Panc1 (cell line): ENCODE results near the gene TAOK3. TPM values are rescaled to one million over a fixed set of nuclear protein-coding genes. Genes with fewer than 3 reads are reported as not detected.

Experiments used
- ATAC-seq: fragments of 200-7000 bp; cut with Tn5 transposase; 2 replicates; pipeline ENCODE4 v1.9.1; 2020; ENCODE audit warnings: mild to moderate bottlenecking, moderate library complexity
- BruUV-seq: library from RNA; stranded (reverse); fragments of 400-500 nt; replicated peaks from 2 replicates; lab custom pipeline; 2021; lab: Mats Ljungman, UMichigan
- CTCF ChIA-PET: fragments of 300-600 bp; sonication (Branson Sonifier 250); formaldehyde crosslinking; loops from one replicate; lab custom pipeline; 2022; ENCODE audit warnings: antibody characterized with exemption; lab: Charles Lee
- POLR2A ChIA-PET: fragments of 300-600 bp; sonication (Branson Sonifier 250); formaldehyde crosslinking; loops from one replicate; lab custom pipeline; 2022; ENCODE audit warnings: antibody characterized with exemption; lab: Charles Lee
- DNase-seq: peaks from one replicate; pipeline ENCODE4 v3.0.0-alpha.2; 2010; ENCODE audit warnings: low read depth, low spot score
- H3K27ac ChIP-seq: 2 replicates; pipeline ENCODE4 v1.5.1; 2011; ENCODE audit warnings: mild to moderate bottlenecking, low read length, inconsistent platforms
- H3K27me3 ChIP-seq: fragments of 200-500 bp; sonication (Bioruptor generic); 2 replicates; pipeline ENCODE4 v1.6.0; 2014; ENCODE audit warnings: low read length, inconsistent platforms; ENCODE audit not compliant: control insufficient read depth, insufficient read depth
- H3K36me3 ChIP-seq: fragments of 200-500 bp; sonication (Bioruptor generic); 2 replicates; pipeline ENCODE4 v1.5.1; 2014; ENCODE audit warnings: inconsistent platforms, mild to moderate bottlenecking, low read length, moderate library complexity; ENCODE audit not compliant: control insufficient read depth, insufficient read depth
- H3K4me1 ChIP-seq: 2 replicates; pipeline ENCODE4 v1.5.1; 2011; ENCODE audit warnings: inconsistent platforms, mild to moderate bottlenecking, low read length, moderate library complexity; ENCODE audit not compliant: control insufficient read depth, insufficient read depth
- H3K4me3 ChIP-seq, 2 experiments: 2 replicates each; pipeline ENCODE4 v1.5.1; 2011 to 2012; ENCODE audit warnings: low read depth in 2 of 2, low read length in 2 of 2, mild to moderate bottlenecking in 2 of 2, inconsistent platforms in 1 of 2, moderate library complexity in 1 of 2
- H3K9me3 ChIP-seq: fragments of 200-500 bp; sonication (Bioruptor generic); 2 replicates; pipeline ENCODE4 v1.5.1; 2014; ENCODE audit warnings: low read depth, mild to moderate bottlenecking, inconsistent platforms, low read length, moderate library complexity; ENCODE audit not compliant: control insufficient read depth, insufficient read depth
- POLR2AphosphoS5 ChIP-seq: IDR thresholded peaks from 2 replicates; pipeline ENCODE4 v1.6.1; 2012; ENCODE audit warnings: mild to moderate bottlenecking, low read depth, low read length, moderate library complexity
- SIN3A ChIP-seq: IDR thresholded peaks from 2 replicates; pipeline ENCODE4 v1.6.1; 2012; ENCODE audit warnings: low read depth, mild to moderate bottlenecking, low read length, moderate library complexity, borderline replicate concordance; ENCODE audit not compliant: insufficient read depth
- TCF7L2 ChIP-seq: IDR thresholded peaks from 2 replicates; pipeline ENCODE4 v1.6.1; 2011; ENCODE audit warnings: mild to moderate bottlenecking, low read depth, low read length, inconsistent platforms
- in situ Hi-C: cut with HindIII; loops from 2 replicates; pipeline ENCODE4 v1.10.0; 2016; ENCODE audit warnings: low sequenced_read_pairs, low pct_unique_long_range_greater_than_20kb
- intact Hi-C: fragments of 100-400 bp; cut with micrococcal nuclease; formaldehyde crosslinking; loops from one replicate; pipeline ENCODE4 v1.10.0; 2022; ENCODE audit not compliant: unreplicated experiment
- total RNA-seq: library from RNA; stranded (reverse); gene quantifications from one replicate; pipeline ENCODE4 v1.2.1, GENCODE V29; 2021; ENCODE audit not compliant: unreplicated experiment
- TF ChIP-seq, protein P1 (sequence below): fragments of 450-650 bp; IDR thresholded peaks from 2 replicates; pipeline ENCODE4 v1.5.1; 2017; ENCODE audit warnings: mild to moderate bottlenecking
- TF ChIP-seq, protein P2 (sequence below), 2 experiments: IDR thresholded peaks; 2 replicates each; pipeline ENCODE4 v1.6.1; 2011 to 2012; ENCODE audit warnings: low read depth in 2 of 2, control low read depth in 1 of 2, low read length in 1 of 2, mild to moderate bottlenecking in 1 of 2, moderate library complexity in 1 of 2; ENCODE audit not compliant: insufficient read depth in 1 of 2

TAOK3 gene
- total RNA-seq, 1 experiment from 2014 or later: 30.5 TPM

DNA sequence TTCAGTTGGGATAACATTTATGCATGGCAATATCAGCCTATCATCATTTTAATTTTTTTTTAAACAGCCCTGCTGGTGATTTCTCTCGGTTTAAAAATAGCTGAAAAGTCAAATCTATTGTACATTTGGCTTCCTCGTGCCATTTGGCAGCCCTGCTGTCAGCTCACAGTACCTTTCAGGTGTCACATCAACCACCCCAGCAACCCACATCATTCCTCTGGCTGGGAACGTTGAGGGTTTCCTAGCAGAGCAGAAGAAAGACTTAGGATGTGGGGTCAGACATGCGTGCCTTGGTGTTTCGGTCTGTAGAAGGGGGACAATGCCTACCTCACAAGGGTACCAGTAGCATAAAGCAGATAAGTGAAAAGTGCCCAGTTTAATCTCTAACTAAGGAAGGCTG is 221.0 kb downstream of the TAOK3 start:
- BruUV-seq: no TSS peak
- no peaks in the 10 kb centered on the region for H3K4me1 ChIP-seq
- intact Hi-C loops (no loop called here), in situ Hi-C loops (no loop called here)
- H3K36me3 ChIP-seq: peaks cover 5% of the 10 kb centered on the region; the same call in 1 of the 2 replicates
- no peak for DNase-seq
- ChIA-PET CTCF (interaction anchor here (0.6 kb wide), 1 partner anchor 40 kb away, joined by 3 read pairs; no protein-coding TSS in a partner anchor), POLR2A (no interaction called here)
- H3K4me3 ChIP-seq: no peak overlapping the region
- H3K27ac ChIP-seq: no peak overlapping the region
- TF ChIP-seq POLR2AphosphoS5 (no peak), TCF7L2 (no peak), SIN3A (no peak)
- TF ChIP-seq, protein P1, sequence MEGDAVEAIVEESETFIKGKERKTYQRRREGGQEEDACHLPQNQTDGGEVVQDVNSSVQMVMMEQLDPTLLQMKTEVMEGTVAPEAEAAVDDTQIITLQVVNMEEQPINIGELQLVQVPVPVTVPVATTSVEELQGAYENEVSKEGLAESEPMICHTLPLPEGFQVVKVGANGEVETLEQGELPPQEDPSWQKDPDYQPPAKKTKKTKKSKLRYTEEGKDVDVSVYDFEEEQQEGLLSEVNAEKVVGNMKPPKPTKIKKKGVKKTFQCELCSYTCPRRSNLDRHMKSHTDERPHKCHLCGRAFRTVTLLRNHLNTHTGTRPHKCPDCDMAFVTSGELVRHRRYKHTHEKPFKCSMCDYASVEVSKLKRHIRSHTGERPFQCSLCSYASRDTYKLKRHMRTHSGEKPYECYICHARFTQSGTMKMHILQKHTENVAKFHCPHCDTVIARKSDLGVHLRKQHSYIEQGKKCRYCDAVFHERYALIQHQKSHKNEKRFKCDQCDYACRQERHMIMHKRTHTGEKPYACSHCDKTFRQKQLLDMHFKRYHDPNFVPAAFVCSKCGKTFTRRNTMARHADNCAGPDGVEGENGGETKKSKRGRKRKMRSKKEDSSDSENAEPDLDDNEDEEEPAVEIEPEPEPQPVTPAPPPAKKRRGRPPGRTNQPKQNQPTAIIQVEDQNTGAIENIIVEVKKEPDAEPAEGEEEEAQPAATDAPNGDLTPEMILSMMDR: no peak
- ATAC-seq: no peak
- no peaks in the 10 kb centered on the region for H3K27me3 ChIP-seq
- no peaks in the 10 kb centered on the region for H3K9me3 ChIP-seq

DNA sequence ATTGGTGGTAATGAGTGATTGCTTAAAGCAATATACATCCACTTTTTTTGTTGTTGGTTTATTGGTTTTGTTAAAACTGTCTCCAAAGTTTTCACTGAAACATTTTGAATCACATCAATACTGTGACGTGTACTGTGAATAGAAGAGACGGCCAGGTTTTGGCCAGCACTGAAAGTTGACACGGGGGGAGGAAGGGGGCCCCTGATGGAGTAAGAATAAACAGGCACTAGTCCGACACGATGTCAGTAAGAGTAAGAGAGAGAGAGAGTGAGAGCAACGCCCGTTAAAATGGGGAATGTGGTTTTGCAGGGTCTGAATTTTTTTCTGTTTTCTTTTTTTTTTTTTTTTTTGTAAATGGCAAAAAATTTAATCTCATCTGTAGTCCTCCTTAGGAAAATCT is 222.1 kb downstream of the TAOK3 start:
- no peak overlapping the region for H3K4me3 ChIP-seq
- no peak for DNase-seq
- no peaks in the 10 kb centered on the region for H3K4me1 ChIP-seq
- intact Hi-C loops (no loop called here), in situ Hi-C loops (no loop called here)
- TF ChIP-seq, protein P2, sequence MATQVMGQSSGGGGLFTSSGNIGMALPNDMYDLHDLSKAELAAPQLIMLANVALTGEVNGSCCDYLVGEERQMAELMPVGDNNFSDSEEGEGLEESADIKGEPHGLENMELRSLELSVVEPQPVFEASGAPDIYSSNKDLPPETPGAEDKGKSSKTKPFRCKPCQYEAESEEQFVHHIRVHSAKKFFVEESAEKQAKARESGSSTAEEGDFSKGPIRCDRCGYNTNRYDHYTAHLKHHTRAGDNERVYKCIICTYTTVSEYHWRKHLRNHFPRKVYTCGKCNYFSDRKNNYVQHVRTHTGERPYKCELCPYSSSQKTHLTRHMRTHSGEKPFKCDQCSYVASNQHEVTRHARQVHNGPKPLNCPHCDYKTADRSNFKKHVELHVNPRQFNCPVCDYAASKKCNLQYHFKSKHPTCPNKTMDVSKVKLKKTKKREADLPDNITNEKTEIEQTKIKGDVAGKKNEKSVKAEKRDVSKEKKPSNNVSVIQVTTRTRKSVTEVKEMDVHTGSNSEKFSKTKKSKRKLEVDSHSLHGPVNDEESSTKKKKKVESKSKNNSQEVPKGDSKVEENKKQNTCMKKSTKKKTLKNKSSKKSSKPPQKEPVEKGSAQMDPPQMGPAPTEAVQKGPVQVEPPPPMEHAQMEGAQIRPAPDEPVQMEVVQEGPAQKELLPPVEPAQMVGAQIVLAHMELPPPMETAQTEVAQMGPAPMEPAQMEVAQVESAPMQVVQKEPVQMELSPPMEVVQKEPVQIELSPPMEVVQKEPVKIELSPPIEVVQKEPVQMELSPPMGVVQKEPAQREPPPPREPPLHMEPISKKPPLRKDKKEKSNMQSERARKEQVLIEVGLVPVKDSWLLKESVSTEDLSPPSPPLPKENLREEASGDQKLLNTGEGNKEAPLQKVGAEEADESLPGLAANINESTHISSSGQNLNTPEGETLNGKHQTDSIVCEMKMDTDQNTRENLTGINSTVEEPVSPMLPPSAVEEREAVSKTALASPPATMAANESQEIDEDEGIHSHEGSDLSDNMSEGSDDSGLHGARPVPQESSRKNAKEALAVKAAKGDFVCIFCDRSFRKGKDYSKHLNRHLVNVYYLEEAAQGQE (IDR thresholded peaks at IDR 0.05; ENCODE audit: insufficient read depth in 1 of 2, low read depth in 2 of 2, low read length in 1 of 2): no peak
- no peak for TF ChIP-seq TCF7L2
- no peak for TF ChIP-seq SIN3A
- TF ChIP-seq, protein P1: no peak
- no peak for TF ChIP-seq POLR2AphosphoS5
- ChIA-PET POLR2A (no interaction called here), CTCF (interaction anchor here (0.6 kb wide), 1 partner anchor 8 kb away, joined by 3 read pairs; no protein-coding TSS in a partner anchor)
- H3K9me3 ChIP-seq: no peaks in the 10 kb centered on the region
- no peak overlapping the region for H3K27ac ChIP-seq
- H3K36me3 ChIP-seq: peaks cover 5% of the 10 kb centered on the region; the same call in 1 of the 2 replicates
- H3K27me3 ChIP-seq: no peaks in the 10 kb centered on the region
- ATAC-seq: no peak
- BruUV-seq: no TSS peak
